GM21576 (cell line): Measurements from ENCODE around the gene EN2.
"Not testable (repeated sequence)": the region's sequence is repeated elsewhere in the genome, so short reads cannot be mapped to it uniquely, and the experiment has no call there.

Source experiments
- ATAC-seq: cut with Tn5 transposase; IDR thresholded peaks from one replicate; pipeline ENCODE4 v1.9.1; 2021; ENCODE audit warnings: mild to moderate bottlenecking, moderate library complexity; ENCODE audit not compliant: unreplicated experiment

EN2 gene

DNA sequence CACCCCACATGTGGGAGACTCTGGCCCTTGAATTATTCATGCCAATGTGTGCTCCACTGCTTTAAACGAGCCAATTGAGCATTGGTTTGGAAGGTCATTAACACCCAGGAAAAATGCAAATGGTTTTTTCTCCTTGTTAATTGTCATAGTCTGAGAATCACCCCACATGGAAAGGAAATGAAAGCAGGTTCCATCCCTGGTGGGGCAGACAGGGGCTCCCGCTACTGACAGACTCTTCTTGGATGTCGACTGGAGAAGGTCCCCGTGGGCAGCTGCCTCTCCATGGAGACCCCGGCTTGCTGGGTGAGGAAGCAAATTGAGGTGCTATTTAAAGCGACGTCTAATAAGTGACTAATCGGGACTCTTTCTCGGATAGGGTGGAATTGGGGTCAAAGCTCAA is 32.0 kb upstream of the EN2 start:
- no peak for ATAC-seq

GRCh38 chr7:155426543-155427410 is 31.2 kb upstream of the EN2 start:
- ATAC-seq, result no peak

- no peak for ATAC-seq
These were observed 30.4 kb upstream of the EN2 start for GRCh38 chr7:155427411-155428038.

DNA sequence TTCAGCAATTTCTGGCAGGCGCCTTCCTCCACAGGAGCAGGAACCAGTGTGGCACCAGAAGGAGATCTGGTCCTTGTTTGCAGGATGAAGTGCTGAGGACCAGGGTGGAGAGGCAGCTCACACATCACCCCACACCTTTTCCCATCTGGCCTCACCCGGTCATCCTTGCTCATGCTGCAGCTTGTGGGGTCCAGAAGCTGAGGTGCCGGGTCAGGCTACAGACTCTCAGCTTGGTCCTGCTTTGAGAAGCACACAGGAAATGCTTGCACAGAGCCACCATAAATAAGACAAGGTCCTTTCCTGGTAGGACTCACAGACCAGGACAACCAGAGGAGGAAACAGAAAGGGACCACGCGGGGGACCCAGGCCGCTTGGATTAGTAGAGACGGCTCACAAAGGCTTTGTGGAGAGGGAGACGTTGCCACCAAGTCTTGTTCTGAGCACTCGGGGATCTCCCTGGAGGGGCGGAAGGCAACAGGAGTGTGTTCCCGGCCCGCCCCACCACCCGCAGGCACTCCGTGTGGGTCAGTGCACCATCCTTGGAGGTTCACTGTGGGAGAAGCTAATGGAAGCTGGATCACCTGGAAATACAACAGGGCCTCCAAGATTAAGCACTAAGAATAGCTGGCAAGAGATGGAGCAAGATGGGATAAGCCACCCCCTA is 29.6 kb upstream of the EN2 start:
- ATAC-seq, result no peak

DNA sequence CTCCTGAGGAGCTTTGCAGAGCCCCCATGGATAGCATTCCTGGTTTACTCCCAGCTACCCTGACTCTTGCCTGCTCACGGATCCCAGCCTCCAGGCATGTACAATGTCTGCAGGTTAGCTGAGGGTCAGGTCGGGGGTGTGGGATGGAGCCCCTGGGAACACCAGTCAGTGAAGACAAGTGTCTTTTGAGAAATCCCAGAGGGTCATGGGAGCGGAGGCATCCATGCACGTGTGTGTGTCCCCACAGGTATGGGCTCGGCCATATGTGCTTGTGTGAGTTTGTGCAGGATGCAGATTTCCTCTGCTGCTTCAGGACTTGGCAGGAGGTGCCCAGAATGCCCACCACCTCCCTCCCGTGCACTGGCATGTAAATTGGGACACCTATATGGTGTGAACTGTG is 28.3 kb upstream of the EN2 start:
- ATAC-seq, result no peak

GRCh38 chr7:155430606-155431005 is 27.3 kb upstream of the EN2 start:
- ATAC-seq, result no peak

DNA sequence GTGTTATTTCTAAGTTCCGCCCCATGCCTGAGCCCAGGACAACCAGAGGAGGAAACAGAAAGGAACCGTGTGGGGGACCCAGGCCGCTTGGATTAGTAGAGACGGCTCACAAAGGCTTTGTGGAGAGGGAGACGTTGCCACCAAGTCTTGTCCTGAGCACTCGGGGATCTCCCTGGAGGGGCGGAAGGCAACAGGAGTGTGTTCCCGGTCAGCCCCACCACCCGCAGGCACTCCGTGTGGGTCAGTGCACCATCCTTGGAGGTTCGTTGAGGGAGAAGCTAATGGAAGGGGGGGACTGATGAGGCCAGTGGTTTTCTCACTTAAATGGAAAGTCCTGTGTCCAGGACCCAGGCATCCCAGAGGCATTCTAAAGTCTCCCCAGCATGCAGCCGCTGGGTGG is 26.7 kb upstream of the EN2 start:
- no peak for ATAC-seq

- ATAC-seq, result no peak
These were observed 26.2 kb upstream of the EN2 start for GRCh38 chr7:155431711-155432110.

GRCh38 chr7:155435110-155435509 is 22.8 kb upstream of the EN2 start:
- ATAC-seq, result no peak

DNA sequence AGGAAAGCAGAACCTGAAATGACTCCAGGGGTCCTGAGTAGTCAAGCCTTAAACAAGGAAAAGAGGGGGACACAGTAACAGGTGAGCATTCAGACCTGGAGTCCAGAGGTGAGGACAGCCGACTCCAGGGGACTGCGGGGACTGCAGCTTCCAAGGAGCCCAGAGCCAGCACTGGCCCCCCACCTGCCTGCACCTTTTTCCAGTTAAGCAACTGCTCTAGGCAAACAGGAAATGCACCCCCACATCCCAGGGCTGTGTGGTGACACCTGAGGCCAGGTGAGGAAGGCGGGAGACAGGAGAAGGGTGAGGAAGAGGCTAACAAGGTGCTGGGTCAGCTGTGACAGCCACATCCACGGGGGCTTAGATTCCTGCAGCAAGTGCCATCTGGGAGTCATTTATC is 20.1 kb upstream of the EN2 start:
- no peak for ATAC-seq

GRCh38 chr7:155438777-155439176 is 19.2 kb upstream of the EN2 start:
- no peak for ATAC-seq

DNA sequence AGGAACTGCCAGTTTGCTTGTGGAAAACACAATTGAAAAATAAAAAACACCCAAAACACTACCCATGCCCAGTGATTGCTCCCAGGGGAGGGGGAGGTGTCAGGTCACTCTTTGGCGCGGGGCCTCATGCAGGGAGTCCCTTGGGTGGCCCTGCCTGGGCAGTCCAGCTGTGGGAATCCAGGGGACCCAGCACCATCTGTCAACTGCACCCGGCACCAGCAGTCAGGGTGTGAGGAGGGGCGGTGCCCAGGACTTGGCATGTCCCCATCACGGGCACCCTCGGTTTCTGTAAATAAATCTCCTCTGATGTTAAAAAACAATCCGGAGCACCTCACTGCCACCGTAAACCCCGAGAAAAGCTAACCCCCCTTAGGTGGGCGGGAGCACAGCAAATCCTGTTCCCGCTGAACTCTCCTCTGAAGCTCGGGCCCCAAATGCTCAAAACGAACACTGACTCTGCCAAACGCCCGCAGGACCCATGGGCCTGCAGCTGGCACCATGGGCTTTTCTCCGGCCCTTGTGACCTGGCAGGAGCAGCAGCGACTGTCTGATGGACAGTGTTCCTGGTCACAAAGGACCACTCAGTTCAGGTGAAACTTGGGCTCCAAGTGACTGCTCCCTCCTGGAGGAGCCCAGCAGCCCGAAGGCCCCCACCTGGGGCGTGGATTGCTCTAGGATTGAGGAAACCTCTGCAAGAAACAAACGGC is 18.5 kb upstream of the EN2 start:
- ATAC-seq, result no peak

GRCh38 chr7:155440018-155440410 is 17.9 kb upstream of the EN2 start:
- ATAC-seq, result no peak

- no peak for ATAC-seq
These were observed 16.1 kb upstream of the EN2 start for GRCh38 chr7:155441856-155442255.

GRCh38 chr7:155444746-155445145 is 13.2 kb upstream of the EN2 start:
- ATAC-seq, result no peak

DNA sequence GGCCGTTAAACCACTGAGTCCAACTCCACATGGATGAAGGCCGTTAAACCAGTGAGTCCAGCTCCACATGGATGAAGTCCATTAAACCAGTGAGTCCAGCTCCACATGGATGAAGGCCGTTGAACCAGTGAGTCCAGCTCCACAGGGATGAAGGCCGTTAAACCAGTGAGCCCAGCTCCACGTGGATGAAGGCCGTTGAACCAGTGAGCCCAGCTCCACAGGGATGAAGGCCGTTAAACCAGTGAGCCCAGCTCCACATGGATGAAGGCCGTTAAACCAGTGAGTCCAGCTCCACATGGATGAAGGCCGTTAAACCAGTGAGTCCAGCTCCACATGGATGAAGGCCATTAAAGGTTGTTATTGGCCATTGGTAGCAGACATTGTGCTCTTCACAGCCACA is 12.3 kb upstream of the EN2 start:
- ATAC-seq, result not testable (repeated sequence)

- no peak for ATAC-seq
These were observed 10.3 kb upstream of the EN2 start for GRCh38 chr7:155447603-155448002.

DNA sequence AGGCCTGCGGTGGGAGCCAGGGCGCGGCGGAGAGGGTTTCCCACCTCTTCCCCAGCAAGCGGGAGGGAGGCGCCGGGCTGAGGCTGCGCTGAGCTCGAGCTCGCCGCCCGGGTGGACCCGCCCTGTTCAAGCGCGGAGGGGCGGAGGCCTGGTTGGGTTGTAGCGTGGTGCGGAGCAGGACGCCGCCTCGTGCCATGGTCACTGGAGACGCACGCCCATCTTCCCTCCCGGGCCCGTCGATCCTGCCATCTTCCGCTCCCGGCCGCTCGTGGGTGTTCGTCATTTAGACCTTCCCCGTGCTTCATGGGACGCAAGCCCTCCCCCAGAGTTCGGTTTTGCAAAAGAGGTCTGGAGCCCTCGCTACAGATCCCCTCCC is 9.3 kb upstream of the EN2 start:
- no peak for ATAC-seq

DNA sequence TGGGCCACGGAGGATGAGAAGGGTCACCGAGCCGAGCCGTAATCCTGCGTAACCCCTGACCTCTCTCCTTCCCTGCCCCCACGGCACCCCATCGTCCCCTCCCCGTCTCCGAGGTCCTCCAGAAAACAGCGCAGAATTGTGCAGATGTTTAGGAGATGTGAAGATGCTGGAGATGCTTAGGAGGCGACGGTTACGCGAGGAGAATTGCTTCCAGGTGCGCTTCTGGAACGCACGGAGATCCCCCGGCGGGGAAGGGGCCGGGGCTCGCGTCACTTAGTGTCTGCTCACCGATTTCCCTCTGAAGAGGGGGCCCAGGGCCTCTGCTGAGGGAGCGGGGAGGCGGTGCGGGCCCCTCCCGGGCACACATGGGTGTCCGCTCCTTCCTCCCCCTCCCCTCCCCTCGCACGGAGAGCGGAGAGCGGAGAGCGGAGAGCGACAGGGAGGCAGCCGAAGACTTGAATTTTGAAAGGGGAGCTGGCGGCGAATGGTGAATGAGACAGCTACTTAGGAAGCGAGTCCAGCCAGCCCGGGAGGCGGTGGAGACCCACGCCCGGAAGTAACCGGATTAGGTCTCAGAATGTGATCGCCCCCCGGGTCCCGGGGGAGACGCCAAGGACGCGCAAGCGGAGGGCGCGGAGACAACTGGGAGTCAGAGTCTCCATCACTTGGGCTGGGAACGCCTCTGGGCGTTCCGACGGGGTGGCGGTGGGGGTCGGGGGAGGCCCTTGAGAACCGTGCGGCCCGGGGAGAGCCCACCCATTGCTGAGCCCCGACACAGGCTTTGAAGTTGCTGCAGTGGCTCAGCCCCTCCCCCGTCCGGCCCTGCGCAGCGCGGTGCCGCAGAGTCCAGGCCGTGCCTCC is 8.7 kb upstream of the EN2 start:
- ATAC-seq, result no peak

DNA sequence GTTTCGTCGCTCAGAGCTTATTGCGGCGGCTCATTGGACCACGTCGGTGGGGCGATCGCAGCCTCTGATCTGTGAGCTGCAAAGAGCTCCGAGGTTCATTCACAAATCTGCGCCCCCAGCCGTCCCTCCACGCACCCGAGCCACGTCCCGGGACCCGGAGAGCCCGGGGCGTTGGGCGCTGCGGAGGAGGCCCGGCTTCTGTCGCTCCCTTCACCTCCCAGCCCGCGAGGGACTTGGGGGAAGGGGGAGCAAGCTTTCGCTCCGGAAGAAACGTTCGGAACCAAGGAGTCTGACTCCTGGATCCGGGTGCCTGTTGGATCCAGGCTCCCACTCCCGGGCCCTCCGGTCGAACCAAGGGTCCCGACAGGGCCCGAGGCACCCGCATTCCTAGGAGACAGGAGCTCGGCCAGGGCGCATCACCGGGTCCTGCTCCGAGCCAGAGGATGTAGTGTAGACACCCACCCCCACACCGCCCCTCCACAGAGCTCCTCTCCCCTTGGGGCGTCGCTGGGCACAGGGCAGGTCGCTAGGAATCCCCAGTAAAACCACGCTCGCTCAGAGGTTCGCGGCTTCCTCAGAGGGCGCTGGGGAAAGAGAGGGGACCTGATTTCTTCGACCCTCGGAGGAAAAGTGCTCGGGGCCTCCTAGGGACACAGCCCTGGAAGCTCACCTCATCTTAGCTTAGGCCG is 7.9 kb upstream of the EN2 start:
- no peak for ATAC-seq
